ENCODE measurements around the gene FPGS. TPM values are rescaled to one million over a fixed set of nuclear protein-coding genes. Genes with fewer than 3 reads are reported as not detected.

The FPGS gene
- 68.9 TPM for total RNA-seq
- long read RNA-seq, transcript FPGS-203 (15 exons, 2,279 nt), result major isoform, 86 of 153 reads
- long read RNA-seq, transcript FPGS-201 (15 exons, 2,278 nt), result minor isoform, 11 of 153 reads
- long read RNA-seq, partial matches to known transcripts, result 9 of 153 reads
- long read RNA-seq, other reads (novel, unspliced or antisense), result 42 of 153 reads

DNA sequence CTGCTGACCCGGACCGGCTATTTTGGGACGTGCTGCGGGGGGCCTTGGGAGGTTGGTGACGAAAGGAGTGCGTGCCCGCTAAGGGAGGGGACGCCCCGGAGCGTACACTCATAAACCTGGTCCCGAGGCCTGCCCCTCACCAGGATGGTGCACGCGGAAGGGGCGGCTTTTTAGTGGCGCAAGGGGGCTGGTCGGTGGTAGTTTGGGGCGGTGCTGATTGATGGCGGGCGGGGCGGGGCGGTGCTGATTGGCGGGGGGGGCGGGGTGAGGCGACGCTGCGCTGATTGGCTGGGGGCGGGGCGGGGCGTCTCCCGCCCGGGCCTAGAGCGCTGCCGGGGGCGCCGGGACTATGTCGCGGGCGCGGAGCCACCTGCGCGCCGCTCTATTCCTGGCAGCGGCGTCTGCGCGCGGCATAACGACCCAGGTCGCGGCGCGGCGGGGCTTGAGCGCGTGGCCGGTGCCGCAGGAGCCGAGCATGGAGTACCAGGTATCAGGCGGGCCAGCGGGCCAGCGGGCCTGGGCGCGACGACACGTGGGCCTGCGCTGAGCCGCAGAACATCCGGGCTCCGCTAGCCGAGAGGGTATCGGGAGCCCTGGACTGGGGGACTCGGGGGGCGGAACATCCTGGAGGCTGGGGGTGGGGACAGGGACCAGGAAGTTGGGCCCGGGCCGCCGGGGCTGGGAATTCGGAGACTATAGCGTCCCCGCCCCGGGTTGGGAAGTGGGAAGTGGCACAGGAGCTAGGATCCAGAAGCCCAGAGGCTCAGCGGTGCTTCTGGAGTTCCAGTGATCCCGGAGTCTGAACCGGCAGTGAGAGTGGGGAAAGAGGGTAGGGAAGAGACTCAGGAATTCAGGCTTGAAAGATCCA is at the start of gene FPGS:
Gene FPGS (plus strand): TSS at position 307 of the 868 bp plus-strand sequence. CDS start 43 bp downstream, at position 350.
- Histone ChIP-seq H3K27ac (peak within 1 kb of the TSS; percentile 94), H3K36me3 (peaks cover 27% of the 10 kb centered on the region), H3K4me1 (peaks cover 34% of the 10 kb centered on the region), H3K27me3 (no peaks in the 10 kb centered on the region), H3K4me3 (peak within 1 kb of the TSS; percentile 72), H3K9me3 (no peaks in the 10 kb centered on the region)
- intact Hi-C loops (cut with DNase I), result no loop called here
- ATAC-seq, result peak; percentile 93
- TF ChIP-seq, protein P1, sequence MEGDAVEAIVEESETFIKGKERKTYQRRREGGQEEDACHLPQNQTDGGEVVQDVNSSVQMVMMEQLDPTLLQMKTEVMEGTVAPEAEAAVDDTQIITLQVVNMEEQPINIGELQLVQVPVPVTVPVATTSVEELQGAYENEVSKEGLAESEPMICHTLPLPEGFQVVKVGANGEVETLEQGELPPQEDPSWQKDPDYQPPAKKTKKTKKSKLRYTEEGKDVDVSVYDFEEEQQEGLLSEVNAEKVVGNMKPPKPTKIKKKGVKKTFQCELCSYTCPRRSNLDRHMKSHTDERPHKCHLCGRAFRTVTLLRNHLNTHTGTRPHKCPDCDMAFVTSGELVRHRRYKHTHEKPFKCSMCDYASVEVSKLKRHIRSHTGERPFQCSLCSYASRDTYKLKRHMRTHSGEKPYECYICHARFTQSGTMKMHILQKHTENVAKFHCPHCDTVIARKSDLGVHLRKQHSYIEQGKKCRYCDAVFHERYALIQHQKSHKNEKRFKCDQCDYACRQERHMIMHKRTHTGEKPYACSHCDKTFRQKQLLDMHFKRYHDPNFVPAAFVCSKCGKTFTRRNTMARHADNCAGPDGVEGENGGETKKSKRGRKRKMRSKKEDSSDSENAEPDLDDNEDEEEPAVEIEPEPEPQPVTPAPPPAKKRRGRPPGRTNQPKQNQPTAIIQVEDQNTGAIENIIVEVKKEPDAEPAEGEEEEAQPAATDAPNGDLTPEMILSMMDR (IDR thresholded peaks at IDR 0.05), result no peak
- DNase-seq, result peak; percentile 94

- H3K27me3 ChIP-seq, result peaks cover 13% of the 10 kb centered on the region
- H3K4me1 ChIP-seq, result peaks cover 4% of the 10 kb centered on the region
- DNase-seq, result no peak
- no peak overlapping the region for H3K4me3 ChIP-seq
- TF ChIP-seq, protein P1 (IDR thresholded peaks at IDR 0.05), result no peak
- H3K27ac ChIP-seq, result no peak overlapping the region
- peaks cover 24% of the 10 kb centered on the region for H3K36me3 ChIP-seq
- no peaks in the 10 kb centered on the region for H3K9me3 ChIP-seq
- intact Hi-C loops (cut with DNase I), result no loop called here
- no peak for ATAC-seq
These were observed 49.5 kb upstream of the FPGS start for GRCh38 chr9:127753148-127753547.

DNA sequence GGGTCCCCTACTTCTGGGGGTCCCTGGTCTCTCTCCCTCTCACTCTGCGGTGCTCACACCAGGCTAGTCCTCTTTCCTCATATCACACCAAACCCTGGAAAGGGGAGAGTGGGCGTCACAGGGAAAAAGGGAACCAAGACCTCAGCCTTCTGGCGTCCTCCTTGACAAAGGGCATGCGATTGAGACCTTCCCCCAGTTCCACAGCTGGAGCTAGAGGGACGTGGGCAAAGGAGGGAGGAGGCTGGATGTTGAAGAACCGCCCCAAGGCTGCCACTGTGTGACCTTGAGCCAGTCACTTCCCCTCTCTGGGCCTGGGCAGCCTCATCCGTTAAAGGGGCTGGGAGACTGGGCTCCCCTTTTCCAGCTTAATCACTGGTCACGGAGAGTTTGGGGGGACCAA is 49.1 kb upstream of the FPGS start:
- DNase-seq, result no peak
- Histone ChIP-seq H3K9me3 (no peaks in the 10 kb centered on the region), H3K27me3 (peaks cover 13% of the 10 kb centered on the region), H3K4me3 (no peak overlapping the region), H3K4me1 (peaks cover 4% of the 10 kb centered on the region), H3K36me3 (peaks cover 21% of the 10 kb centered on the region), H3K27ac (no peak overlapping the region)
- ATAC-seq, result peak; percentile 2
- intact Hi-C loops (cut with DNase I), result no loop called here
- TF ChIP-seq, protein P1 (IDR thresholded peaks at IDR 0.05), result no peak

DNA sequence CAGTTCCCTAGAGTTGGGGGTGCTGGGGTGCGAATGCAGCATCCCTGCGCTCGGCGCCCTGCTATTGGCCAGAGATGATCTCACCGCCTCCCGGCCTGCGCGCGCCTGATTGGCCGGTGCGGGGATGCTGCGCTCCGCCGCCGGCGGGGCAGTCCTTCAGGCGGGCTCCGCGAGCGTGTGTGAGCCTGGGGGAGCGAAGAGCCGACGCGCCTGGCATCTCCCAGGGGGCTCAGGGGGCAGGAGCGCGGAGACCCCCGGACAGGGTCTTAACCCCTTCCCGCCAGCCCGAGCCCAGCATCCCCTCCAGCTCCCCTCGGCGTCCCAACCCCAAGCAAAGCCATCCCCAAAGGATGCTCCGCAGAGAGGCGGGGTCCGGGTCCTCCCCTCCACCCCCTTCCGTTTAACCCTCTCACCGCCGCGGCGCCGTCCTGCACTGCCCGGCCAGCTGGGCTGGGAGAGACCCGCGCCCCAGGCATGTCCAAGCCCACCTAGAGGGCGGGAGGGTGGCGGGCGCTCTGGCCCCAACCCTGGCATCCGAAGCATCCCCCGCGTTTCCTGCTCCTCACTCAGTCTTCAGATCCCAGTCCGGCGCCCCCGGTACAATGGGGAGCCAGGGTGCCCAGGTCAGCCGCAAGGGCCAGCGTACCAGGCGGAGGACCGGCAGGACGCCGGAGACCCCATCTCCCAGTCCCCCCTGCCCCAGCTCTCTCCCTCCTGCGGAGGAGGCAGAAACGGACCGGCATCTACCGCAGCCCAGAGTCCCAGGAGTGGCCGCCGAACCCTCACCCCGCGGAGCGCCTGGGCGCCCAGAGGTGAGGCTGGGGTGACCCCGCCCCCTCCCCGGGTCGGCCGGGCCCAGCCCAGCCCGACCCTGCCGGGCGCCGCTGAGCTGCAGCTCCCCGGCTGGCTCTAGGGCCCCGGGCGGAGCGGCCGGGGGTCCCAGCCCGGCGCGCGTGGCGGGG is 48.3 kb upstream of the FPGS start:
- intact Hi-C loops (cut with DNase I), result no loop called here
- TF ChIP-seq, protein P1 (IDR thresholded peaks at IDR 0.05), result no peak
- Histone ChIP-seq H3K4me1 (peaks cover 4% of the 10 kb centered on the region), H3K27me3 (peaks cover 13% of the 10 kb centered on the region), H3K36me3 (peaks cover 14% of the 10 kb centered on the region), H3K27ac (no peak overlapping the region), H3K4me3 (peak overlapping the region; percentile 11), H3K9me3 (no peaks in the 10 kb centered on the region)
- ATAC-seq, result peak; percentile 13
- DNase-seq, result no peak
